Head of caudate nucleus (tissue), 42 donors: ENCODE results near the gene FAM210B.

Experiments used
- DNase-seq, 42 donors: peaks; one replicate each; pipeline versions ENCODE4 v3.0.0 to v3.0.0-alpha.2; 2020 to 2021; ENCODE audit warnings: mixed read lengths in 7 of 42
- intact Hi-C: fragments of 100-400 bp; cut with DNase I; formaldehyde crosslinking; loops from one replicate; pipeline ENCODE4 v1.15.0; 2022

The FAM210B gene

GRCh38 chr20:56359212-56360132 lies 698 bp downstream of the FAM210B start:
- DNase-seq = peak in 39 of 42 donors; percentile 27 to 81 (median 50)

GRCh38 chr20:56360133-56360907 lies 1.5 kb downstream of the FAM210B start:
- peak in 1 of 42 donors; percentile 21 for DNase-seq
- intact Hi-C loops = no loop called here

More at GRCh38 chr20:56359212-56360132, 698 bp downstream of the FAM210B start:
- intact Hi-C loops = loop anchor here (2.0 kb wide), 1 partner anchor 33 kb away; the partner anchor contains the start of genes AURKA and CSTF1

GRCh38 chr20:56360908-56361205 lies 2.1 kb downstream of the FAM210B start:
- intact Hi-C loops = no loop called here
- DNase-seq = peak in 1 of 42 donors; percentile 17

GRCh38 chr20:56361900-56362299 lies 3.1 kb downstream of the FAM210B start:
- DNase-seq = peak in 1 of 42 donors; percentile 9
- intact Hi-C loops = no loop called here

GRCh38 chr20:56362833-56363413 lies 4.1 kb downstream of the FAM210B start:
- DNase-seq = peak in 1 of 42 donors; percentile 25
- intact Hi-C loops = no loop called here

- intact Hi-C loops = no loop called here
- DNase-seq = peak in 1 of 42 donors; percentile 20
Measured at GRCh38 chr20:56363491-56363890, 4.7 kb downstream of the FAM210B start.

GRCh38 chr20:56368351-56369134 lies 9.8 kb downstream of the FAM210B start:
- intact Hi-C loops = no loop called here
- DNase-seq = peak in 22 of 42 donors; percentile 13 to 77 (median 50)

GRCh38 chr20:56369179-56369578 lies 10.4 kb downstream of the FAM210B start:
- DNase-seq = no peak
- intact Hi-C loops = no loop called here

GRCh38 chr20:56371977-56372376 lies 13.2 kb downstream of the FAM210B start:
- intact Hi-C loops = no loop called here

GRCh38 chr20:56372850-56373249 lies 14.1 kb downstream of the FAM210B start:
- peak in 1 of 42 donors; percentile 22 for DNase-seq
- intact Hi-C loops = no loop called here

More at GRCh38 chr20:56371977-56372376, 13.2 kb downstream of the FAM210B start:
- DNase-seq = peak in 1 of 42 donors; percentile 19

GRCh38 chr20:56373942-56374341 lies 15.2 kb downstream of the FAM210B start:
- intact Hi-C loops = no loop called here
- DNase-seq = peak in 1 of 42 donors; percentile 5

GRCh38 chr20:56376331-56376730 lies 17.6 kb downstream of the FAM210B start:
- intact Hi-C loops = no loop called here
- DNase-seq = no peak

GRCh38 chr20:56378386-56378785 lies 19.6 kb downstream of the FAM210B start:
- DNase-seq = no peak

GRCh38 chr20:56380375-56380774 lies 21.6 kb downstream of the FAM210B start:
- DNase-seq = no peak
- intact Hi-C loops = no loop called here

More at GRCh38 chr20:56378386-56378785, 19.6 kb downstream of the FAM210B start:
- intact Hi-C loops = no loop called here

- intact Hi-C loops = no loop called here
- DNase-seq = no peak
Measured at GRCh38 chr20:56381501-56381900, 22.7 kb downstream of the FAM210B start.

GRCh38 chr20:56382696-56383095 lies 23.9 kb downstream of the FAM210B start:
- intact Hi-C loops = no loop called here
- DNase-seq = no peak

GRCh38 chr20:56383334-56383733 lies 24.6 kb downstream of the FAM210B start:
- DNase-seq = peak in 1 of 42 donors; percentile 8
- intact Hi-C loops = no loop called here

GRCh38 chr20:56385130-56385529 lies 26.4 kb downstream of the FAM210B start:
- intact Hi-C loops = no loop called here
- DNase-seq = no peak

GRCh38 chr20:56386219-56386618 lies 27.4 kb downstream of the FAM210B start:
- no peak for DNase-seq
- intact Hi-C loops = no loop called here
